GM21367 (cell line): ENCODE data around the gene CA14.
"Not testable (repeated sequence)": the region's sequence is repeated elsewhere in the genome, so short reads cannot be mapped to it uniquely, and the experiment has no call there.

ENCODE experiments used
- ATAC-seq: cut with Tn5 transposase; IDR thresholded peaks from one replicate; pipeline ENCODE4 v1.9.1; 2021; ENCODE audit not compliant: unreplicated experiment

The CA14 gene

GRCh38 chr1:150257624-150258585, at the start of gene CA14:
TSS of gene CA14 (plus strand) at chr1:150257774. CDS start at chr1:150258129, 355 bp downstream.
- no peak for ATAC-seq

GRCh38 chr1:150208460-150208859, 49.1 kb upstream of the CA14 start:
- ATAC-seq = not testable (repeated sequence)

GRCh38 chr1:150210091-150210490, 47.5 kb upstream of the CA14 start:
- no peak for ATAC-seq

GRCh38 chr1:150210706-150211105, 46.9 kb upstream of the CA14 start:
- no peak for ATAC-seq

GRCh38 chr1:150212070-150212469, 45.5 kb upstream of the CA14 start:
- ATAC-seq = no peak

- ATAC-seq = peak; percentile 91
Measured at GRCh38 chr1:150213170-150214098, 44.1 kb upstream of the CA14 start.

GRCh38 chr1:150214099-150214756, 43.3 kb upstream of the CA14 start:
- not testable (repeated sequence) for ATAC-seq

- ATAC-seq = not testable (repeated sequence)
Measured at GRCh38 chr1:150215855-150216254, 41.7 kb upstream of the CA14 start.

GRCh38 chr1:150221552-150221951, 36.0 kb upstream of the CA14 start:
- ATAC-seq = no peak

- ATAC-seq = no peak
Measured at GRCh38 chr1:150224983-150225382, 32.6 kb upstream of the CA14 start.

GRCh38 chr1:150225546-150225945, 32.0 kb upstream of the CA14 start:
- ATAC-seq = no peak

GRCh38 chr1:150226486-150226885, 31.1 kb upstream of the CA14 start:
- no peak for ATAC-seq

GRCh38 chr1:150227228-150227627, 30.3 kb upstream of the CA14 start:
- no peak for ATAC-seq

- not testable (repeated sequence) for ATAC-seq
Measured at GRCh38 chr1:150228246-150228645, 29.3 kb upstream of the CA14 start.

GRCh38 chr1:150232921-150233320, 24.7 kb upstream of the CA14 start:
- not testable (repeated sequence) for ATAC-seq

- no peak for ATAC-seq
Measured at GRCh38 chr1:150233359-150234308, 23.9 kb upstream of the CA14 start.

- ATAC-seq = no peak
Measured at GRCh38 chr1:150234309-150234565, 23.3 kb upstream of the CA14 start.

- ATAC-seq = peak; percentile 36
Measured at GRCh38 chr1:150234566-150235293, 22.8 kb upstream of the CA14 start.

GRCh38 chr1:150235294-150235851, 22.2 kb upstream of the CA14 start:
- no peak for ATAC-seq
